HG03039 (cell line): ENCODE data around the gene CASP8AP2.
"Not testable (repeated sequence)": the region's sequence is repeated elsewhere in the genome, so short reads cannot be mapped to it uniquely, and the experiment has no call there.

Experiments used
- ATAC-seq: cut with Tn5 transposase; IDR thresholded peaks from one replicate; pipeline ENCODE4 v1.9.1; 2021; ENCODE audit warnings: mild to moderate bottlenecking, moderate library complexity; ENCODE audit not compliant: unreplicated experiment

The CASP8AP2 gene

GRCh38 chr6:89886378-89887120 lies 56.9 kb downstream of the CASP8AP2 start:
- no peak for ATAC-seq

DNA sequence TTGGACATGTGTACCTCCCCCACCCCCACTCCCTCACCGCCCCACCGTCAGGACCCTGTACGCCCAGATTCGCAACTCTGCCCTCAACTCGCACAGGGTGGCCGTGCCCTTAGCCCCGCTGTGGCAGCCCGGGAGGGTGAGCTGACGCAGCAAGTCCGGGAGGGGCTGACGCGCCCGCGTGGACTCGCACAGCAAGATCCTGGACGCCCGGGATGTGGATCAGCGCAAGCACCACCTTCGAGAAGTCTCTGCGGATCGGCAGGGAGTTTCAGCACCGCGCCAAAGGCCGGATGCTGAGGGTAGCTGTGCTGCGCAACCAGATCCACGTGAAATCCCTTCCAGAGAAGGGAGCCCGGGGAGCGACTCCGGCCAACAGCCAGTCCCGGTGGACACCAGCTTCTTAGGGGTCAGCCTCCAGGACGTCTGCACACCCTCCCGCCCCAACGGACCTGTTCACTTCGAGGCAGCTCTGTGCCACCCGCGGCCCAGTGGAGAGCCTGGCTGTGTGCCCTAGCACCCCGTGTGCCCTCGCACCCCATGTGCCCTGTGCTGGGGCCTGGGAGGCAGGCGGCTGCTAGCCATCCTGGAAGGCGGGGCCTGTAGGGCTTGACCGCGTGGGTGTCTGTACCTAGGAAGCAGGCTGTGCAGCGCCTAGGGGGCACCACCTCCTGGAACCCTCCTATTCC lies 57.9 kb downstream of the CASP8AP2 start:
- ATAC-seq: no peak

DNA sequence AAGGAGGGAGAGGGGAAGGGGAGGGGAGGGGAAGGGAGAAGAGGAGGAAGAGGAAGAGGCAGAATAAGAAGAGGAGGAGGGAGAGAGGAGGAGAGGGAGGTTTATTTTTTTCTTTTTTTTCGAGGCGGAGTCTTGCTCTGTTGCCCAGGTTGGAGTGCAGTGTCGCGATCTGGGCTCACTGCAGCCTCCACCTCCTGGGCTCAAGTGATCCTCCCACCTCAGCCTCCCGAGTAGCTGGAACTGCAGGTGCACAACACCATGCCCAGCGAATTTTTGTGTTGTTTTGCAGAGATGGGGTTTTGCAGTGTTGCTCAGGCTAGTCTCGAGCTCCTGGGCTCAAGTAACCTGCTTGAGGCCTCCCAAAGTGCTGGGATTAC lies 58.4 kb downstream of the CASP8AP2 start:
- ATAC-seq: no peak

- ATAC-seq: no peak
These were observed 59.2 kb downstream of the CASP8AP2 start for GRCh38 chr6:89888871-89889270.

- ATAC-seq: not testable (repeated sequence)
These were observed 61.3 kb downstream of the CASP8AP2 start for GRCh38 chr6:89890845-89891528.

DNA sequence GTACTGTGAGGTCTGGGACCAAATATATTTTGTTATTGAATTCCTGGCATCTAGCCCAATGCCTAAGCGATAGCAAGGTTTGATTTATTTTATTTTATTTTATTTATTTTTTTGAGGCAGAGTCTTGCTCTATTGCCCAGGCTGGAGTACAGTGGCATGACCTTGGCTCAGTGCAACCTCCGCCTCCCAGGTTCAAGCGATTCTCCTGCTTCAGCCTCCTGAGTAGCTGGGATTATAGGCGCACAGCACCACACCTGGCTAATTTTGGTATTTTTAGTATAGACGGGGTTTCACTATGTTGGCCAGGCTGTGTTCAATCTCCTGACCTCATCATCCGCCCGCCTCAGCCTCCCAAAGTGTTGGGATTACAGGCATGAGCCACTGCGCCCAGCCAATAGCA lies 62.9 kb downstream of the CASP8AP2 start:
- ATAC-seq: not testable (repeated sequence)

DNA sequence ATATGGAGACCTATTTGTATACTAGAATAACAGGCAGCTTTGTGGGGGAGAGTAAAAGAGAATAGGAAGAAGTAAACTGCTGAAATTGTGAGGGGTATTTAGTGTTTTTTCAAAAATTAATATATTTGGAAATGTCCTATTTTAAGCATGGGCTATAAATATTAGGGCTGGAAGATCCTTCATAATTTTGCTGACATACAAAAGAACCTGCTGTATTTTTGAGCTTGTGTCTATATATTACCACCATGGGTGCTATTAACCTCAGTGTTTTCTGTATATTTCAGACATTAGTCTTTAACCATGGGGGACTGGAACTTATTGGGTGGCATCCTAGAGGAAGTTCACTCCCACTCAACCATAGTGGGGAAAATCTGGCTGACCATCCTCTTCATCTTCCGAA lies 64.5 kb downstream of the CASP8AP2 start, which contains the start of gene GJA10:
Gene GJA10, plus strand, starts transcription at position 301 of the 400 bp plus-strand sequence. Its CDS starts 0 bp downstream, at position 301.
- no peak for ATAC-seq

GRCh38 chr6:89895276-89895874 lies 65.7 kb downstream of the CASP8AP2 start:
- no peak for ATAC-seq

DNA sequence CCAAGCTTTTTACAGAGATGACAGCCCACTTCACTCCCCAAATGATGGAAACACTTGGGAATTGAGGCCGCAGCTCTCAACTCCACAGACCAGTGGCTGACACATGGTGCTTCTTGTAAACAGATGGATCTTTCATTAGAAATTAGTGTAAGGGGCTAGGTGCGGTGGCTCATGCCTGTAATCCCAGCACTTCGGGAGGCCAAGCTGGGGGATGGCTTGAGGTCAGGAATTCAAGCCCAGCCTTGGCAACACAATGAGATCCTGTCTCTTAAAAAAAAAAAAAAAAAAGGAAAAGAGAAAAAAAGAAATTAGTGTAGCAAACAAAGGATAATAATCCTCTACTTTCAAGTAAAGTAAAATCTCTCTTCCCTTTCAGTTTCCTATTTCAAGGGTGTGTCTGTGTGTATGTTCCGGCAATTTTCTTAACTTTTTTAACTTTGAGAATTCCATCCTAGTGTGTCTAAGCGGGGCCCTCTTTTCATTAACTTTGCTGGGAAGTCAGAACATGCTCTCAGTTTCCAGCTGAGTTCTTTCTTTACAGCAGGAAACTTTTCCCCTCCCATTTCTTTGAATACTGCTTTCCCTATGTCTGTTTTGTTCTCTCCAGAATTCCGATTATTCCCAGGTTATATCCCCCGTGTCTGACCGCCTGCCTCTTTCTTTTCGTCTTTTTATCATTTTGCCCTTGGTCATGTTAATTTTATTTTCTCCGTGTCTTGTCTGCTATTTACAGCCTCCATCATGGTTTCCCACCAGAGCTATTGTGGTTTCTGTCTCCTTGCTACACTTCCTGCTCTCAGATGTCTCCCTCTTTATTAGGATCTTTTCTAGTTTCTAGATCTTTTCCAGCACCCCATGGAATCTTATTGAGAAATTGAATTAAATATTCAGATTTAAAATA lies 80.6 kb downstream of the CASP8AP2 start:
- ATAC-seq: not testable (repeated sequence)

DNA sequence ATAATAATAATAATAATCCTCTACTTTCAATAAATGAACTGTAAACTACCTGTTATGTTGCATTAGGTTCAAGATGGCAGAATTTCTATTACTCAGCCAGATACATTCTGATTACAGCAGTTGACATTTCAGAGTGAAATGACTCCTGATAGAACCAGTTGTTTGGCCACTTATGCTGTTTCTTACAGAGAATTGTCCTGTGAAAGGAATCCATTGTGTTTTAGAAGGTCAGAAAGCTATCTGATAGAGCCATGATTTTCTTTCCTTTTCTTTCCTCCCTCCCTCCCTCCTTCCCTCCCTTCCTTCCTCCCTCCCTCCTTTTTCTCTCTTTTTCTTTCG lies 81.2 kb downstream of the CASP8AP2 start:
- no peak for ATAC-seq

- no peak for ATAC-seq
These were observed 86.6 kb downstream of the CASP8AP2 start for GRCh38 chr6:89916136-89916920.

- ATAC-seq: no peak
These were observed 87.5 kb downstream of the CASP8AP2 start for GRCh38 chr6:89917216-89917615.

GRCh38 chr6:89917801-89918366 lies 88.2 kb downstream of the CASP8AP2 start:
- ATAC-seq: no peak
